D341Med (cell line): ENCODE data around the gene ACP3.
"Not testable (repeated sequence)": the region's sequence is repeated elsewhere in the genome, so short reads cannot be mapped to it uniquely, and the experiment has no call there.

ENCODE experiments used
- DNase-seq: peaks from one replicate; pipeline ENCODE4 v3.0.0; 2012; ENCODE audit warnings: low spot score

ACP3 gene

DNA sequence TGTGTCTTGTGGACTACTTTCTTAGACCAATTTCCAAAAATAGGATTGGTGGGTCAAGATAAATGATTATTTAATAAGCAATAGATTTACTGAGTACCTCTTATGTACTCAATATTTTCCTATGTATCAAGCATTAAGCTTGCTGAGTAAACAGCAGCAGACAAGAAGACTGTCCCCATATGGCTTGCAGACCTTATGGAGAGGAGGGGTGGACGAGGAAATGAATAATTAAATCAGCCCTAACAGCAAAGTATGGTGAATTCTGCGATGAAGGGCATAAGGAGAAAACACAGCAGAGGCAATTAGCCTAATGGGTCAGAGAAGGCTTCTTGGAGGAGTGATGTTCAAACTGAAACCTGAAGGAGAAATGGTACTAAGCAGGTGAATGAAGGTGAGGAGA is 45.1 kb downstream of the ACP3 start:
- no peak for DNase-seq

DNA sequence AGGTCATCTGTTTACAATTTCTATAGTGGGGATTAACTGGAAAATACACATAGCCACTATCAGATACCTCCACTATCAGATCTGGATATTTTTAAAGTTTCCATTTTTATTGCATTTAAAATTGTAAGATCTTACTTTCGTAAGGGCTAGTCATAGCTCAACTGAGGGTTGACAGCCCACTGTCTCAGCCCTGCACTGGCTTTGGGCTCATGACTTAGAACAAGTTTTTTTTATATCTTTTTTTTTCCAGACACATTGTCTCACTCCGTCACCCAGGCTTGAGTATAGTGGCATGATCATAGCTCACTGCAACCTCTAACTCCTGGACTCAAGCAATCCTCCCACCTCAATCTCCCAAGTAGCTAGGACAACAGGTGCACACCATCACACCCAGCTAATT is 51.3 kb downstream of the ACP3 start:
- DNase-seq, result no peak

DNA sequence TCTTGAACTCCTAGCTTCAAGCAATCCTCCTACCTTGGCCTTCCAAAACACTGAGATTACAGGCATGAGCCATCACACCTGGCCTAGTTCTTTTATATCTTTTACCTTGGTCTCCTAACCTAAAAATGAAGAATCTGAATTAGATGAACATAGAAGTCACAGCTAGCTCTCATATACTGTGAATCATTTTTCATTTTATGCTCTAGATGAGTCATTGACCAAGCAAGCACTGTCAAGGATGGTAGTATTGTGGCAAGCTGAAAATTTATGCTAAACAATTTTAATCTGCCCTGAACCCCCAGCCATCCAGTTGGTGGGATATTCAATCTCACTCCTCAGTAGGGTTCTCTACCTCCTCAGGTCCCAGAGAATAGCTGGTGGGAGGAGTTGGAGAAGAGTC is 51.8 kb downstream of the ACP3 start:
- no peak for DNase-seq

DNA sequence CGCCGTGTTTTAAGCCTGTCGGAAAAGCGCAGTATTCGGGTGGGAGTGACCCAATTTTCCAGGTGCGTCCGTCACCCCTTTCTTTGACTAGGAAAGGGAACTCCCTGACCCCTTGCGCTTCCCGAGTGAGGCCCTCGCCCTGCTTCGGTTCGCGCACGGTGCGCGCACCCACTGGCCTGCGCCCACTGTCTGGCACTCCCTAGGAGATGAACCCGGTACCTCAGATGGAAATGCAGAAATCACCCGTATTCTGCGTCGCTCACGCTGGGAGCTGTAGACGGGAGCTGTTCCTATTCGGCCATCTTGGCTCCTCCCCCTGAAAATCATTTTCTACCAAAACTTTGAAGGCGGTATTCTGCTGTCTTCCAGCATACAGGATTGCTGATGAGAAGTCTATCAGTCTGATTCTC is 59.7 kb downstream of the ACP3 start:
- DNase-seq, result not testable (repeated sequence)

DNA sequence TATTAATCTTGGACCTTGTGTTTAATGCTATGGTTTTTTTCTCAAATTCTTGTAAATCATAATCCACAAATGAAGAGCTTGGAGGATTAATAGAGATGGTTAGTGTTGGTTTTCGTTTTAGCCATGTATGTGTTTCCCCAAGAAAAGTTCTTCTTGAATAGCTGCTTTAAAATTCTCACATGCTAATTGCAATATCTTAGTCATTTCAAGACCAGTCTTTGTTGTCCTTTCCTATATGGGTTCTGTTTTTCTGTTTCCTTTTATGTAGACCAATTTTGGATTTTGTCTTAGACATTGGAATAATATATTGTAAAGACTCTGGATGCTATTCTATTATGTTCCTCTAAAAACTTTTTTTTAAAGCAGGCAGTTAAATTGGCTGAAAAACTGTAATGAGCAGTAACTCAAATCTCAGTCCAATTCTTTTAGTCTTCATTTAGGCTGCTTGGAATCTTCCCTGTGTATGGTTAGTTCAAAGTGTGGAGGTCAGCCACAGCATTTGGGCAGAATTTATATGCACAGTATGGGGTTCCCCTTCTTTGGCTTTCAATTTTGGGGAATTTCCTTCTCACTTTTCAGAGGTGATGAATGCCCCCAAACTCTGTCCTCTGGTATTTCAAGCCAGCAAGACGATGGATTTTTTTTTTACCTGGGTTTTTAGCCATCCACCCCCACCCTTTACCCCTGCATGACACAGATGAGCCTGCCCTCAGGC is 61.0 kb downstream of the ACP3 start:
- DNase-seq, result no peak

DNA sequence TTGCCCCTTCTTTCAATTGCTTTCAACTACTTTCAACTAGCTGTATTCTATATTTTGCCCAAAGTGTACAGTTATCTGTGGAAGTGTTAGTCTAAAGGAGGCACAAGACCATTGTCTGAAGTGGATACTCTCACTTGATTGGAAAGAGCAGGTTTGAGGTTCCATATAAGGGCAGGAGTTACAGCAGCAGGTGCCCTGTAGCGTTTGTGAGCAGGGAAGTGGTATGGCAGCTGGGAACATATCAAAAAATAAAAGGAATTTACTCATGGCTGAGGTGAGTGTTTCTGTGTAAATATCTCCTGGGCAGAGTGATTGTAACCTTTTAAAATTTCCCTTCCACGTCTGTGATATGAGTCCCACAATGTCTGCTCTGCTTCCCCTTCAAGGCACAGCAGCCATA is 61.6 kb downstream of the ACP3 start:
- no peak for DNase-seq

DNA sequence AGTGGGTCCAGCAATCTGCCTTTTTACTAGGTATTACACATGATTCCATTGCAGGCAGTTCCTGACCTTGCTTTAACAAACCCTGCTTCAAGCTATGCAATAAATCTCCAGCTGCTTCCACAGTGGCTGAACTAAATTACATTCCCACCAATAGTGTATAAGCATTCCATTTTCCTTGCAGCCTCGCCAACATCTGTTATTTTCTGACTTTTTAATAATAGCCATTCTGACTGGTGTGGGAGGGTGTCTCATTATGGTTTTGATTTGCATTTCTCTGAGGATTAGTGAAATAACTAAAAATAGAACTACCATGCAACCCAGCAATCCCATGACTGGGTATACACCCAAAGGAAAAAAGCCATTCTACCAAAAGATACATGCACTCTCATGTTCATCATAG is 63.7 kb downstream of the ACP3 start:
- no peak for DNase-seq

DNA sequence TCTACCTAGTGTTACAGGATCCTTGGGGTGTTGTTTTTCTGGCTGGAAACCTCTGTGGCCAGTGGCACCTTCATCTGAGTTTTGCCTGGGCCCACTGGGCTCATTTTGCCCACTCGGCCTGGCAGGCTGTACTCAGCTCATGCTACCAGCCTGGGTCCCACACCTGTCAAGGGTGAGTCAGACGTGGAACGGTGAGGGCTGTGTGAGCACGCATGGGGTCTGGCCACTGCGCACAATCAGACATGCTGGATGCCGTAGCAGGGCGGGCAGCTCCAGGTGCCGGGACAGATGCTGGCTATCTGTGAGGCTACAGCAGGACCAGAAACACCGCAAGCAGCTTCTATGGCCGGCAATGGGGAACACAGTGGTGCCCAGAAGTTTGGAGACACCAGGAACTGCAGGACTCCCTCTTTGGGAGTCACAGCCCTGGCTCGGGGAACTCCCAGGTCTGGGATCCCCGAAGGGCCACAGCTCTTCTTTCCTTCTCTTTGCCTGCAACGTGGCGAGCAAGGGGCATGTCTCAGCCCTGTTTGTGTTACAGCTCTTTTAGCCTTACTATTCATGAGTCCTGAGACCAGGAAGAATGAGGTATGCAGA is 64.2 kb downstream of the ACP3 start:
- DNase-seq, result no peak

DNA sequence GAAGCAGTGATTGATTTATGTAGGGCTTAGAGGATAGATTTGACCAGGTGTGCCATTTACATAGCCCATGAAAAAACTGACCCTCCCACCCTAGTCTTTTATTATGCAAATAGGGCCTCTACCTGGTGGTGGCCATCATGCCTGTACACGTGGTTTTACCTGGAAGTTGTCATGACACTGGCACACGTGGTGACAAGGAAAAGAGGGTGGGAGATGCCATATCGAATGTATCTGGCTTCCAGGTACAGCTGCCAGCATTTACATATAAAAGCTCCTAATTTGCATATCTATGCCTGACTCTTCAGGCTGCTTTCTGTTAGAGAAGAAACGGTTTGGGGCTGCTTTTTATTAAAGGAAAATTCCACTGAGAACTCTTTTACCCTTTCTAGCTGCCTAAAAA is 65.1 kb downstream of the ACP3 start:
- no peak for DNase-seq

DNA sequence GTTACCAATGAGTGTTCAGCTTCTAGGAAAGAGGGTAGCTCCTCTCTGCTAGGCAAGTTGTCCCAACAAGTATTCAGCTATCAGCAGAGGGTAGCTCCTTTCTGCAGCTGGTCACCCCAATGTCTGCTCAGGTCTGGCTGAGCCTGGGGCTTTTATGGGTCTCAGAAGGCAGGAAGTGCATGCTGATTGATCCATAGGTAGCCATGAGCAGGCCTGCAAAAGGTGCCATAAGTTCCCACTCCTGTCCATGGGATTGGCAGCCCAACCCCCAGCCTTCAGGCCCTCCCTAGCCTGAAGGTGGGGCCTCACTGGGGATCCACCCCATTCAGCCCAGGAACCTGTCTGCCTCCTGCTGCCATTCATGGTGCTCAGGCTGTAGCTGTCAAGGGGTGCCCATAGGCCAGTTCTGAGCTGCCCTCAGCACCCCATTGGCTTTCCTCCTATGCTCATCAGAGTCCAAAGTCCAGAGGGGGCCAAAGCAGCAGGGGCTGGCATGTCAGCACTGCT is 65.5 kb downstream of the ACP3 start:
- no peak for DNase-seq

DNA sequence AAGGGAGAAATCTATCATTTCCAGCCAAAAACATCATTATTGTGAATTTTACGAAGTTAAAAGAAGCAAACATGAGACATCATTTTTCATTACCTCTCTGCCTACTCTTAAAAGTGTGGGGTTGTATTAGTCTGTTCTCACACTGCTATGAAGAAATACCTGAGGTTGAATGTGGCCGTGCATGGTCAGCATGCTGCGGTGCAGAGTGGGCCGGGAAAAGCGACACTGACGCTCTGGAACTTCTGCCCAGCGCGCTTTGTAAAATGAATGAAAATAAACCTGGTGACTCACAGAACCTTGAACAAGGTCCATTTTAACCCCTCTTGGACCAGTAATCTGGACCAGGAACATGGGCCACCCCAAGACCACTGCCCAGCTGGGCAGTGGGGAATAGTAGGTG is 69.1 kb downstream of the ACP3 start:
- DNase-seq, result no peak

DNA sequence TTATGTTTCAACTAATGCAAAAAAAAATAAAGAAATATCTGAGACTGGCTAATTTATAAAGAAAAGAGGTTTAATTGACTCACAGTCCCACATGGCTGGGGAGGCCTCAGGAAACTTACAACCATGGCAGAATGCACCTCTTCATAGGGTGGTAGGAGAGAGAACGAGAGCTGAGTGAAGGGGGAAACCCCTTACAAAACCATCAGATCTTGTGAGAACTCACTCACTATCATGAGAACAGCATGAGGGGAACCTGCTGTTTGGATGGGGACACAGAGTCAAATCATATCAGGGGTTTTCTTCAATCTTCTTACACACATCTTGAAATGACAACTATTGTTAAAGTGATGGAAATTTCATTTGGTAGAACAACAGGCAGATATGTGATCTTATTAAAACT is 75.5 kb downstream of the ACP3 start:
- DNase-seq, result not testable (repeated sequence)

DNA sequence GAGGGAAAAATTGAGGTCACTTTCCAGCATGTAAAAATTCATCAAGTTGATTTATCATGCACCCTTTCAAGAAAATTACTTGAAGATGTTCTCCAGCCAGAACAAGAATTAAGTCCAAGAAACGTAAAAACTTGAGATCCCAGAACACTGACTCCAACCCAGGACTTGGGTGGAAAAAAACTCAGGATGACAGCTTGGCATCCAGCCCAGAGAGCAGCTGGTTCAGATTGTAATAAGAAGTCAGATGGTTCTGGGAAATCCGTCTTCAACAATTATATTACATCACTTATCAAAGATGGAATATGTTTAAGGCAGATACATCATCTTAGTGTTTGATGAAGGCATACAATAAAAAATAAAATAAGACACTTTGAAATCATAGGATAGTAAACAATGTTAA is 77.1 kb downstream of the ACP3 start:
- no peak for DNase-seq

DNA sequence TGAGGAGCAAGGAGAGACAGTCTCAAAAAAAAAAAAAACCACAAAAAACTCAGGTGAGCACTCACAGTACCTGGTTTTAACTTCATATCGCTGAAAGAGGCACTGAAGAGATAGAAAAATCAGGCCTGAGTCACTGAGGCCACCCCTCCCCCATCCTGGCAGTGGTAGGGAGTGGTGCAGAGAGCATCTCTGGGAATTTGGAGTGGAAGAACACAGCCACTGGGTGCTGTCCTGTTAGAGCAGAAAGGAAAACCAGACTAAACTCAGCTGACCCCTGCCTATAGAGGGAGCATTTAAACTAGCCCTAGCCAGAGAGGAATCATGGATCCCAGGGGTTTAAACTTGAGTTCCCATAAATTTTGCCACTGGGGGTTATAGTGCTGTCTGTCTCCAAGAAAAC is 77.9 kb downstream of the ACP3 start:
- no peak for DNase-seq

DNA sequence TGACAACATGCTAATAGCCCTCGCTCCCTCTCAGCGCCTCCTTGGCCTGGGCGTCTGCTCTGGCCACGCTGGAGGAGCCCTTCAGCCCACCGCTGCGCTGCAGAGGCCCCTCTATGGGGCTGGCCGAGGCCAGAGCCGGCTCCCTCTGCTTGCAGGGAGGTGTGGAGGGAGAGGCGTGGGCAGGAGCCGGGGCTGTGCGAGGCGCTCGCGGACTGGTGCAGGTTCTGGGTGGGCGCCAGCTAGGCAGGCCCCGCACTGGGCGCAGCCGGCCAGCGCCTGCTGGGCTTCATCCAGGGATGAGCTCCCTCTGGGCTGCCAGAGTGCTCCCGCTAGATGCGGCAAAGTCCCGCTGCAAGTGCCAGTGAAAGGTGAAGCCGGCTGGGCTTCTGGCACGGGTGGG is 79.0 kb downstream of the ACP3 start:
- DNase-seq, result no peak

DNA sequence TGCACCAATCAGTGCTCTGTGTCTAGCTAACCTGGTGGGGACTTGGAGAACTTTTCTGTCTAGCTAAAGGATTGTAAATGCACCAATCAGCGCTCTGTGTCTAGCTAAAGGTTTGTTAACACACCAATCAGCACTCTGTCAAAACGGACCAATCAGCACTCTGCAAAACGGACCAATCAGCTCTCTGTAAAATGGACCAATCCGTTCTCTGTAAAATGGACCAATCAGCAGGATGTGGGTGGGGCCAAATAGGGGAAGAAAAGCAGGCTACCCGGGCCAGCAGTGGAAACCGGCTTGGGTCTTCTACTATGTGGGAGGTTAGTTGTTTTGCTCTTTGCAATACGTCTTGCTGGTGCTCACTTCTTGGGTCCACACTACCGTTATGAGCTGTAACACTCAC is 79.6 kb downstream of the ACP3 start:
- DNase-seq, result not testable (repeated sequence)

DNA sequence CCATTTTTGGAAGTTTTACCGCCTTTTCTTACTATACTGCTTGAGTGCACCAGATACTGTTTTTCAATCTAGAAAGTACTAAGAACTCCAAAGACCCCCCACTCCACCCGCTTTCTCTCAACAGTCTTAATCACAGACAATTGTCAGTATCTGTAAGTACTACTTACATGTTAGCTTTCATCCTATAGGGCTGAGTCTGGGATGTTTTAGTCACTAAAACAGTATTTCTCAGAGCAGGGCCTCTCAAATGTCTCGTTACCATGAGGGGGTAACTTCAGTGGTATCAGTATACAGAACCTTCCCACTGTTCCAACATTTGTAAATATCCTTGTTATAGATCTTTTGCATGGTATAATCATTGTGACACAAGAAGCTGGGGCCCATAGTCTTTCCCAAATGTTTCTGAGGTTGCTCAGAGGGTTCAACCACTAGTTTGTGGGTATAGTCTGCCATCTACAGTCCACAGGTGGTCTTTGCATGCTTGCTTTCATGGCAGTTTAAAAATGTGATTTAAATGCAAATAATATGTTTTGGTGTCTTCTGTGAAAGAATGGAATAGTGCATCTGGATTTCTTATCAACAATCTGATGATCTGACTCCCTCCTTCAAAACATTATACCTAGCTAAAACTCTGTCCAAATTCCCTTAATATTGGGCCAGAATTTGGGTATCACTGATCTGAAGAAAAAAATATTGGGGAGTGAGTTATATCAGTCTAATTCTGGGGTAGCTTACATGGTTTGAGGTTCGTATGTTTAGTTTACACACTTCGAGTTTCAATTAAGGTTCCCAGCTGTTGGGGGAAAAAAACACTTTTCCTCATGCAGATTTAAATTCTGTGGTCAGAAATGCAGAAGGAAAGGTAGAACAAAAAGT is 82.1 kb downstream of the ACP3 start:
- peak; percentile 57 for DNase-seq

DNA sequence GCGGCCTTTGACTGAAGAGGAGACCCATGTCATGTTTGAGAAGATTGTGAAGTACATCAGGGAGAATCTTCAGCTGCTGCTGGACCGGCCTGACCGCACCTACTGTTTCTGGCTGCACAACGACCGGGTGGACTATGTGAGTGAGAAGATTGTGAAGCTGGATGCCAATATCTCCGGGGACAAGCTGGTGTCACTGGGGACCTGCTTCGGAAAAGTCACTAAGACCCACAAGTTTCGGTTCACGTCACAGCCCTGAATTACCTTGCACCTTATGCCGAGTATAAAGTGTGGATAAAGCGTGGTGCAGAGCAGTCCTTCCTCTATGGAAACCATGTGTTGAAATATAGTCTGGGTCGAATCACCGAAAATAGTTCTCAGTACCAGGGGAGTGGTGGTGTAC is 84.0 kb downstream of the ACP3 start:
- no peak for DNase-seq

DNA sequence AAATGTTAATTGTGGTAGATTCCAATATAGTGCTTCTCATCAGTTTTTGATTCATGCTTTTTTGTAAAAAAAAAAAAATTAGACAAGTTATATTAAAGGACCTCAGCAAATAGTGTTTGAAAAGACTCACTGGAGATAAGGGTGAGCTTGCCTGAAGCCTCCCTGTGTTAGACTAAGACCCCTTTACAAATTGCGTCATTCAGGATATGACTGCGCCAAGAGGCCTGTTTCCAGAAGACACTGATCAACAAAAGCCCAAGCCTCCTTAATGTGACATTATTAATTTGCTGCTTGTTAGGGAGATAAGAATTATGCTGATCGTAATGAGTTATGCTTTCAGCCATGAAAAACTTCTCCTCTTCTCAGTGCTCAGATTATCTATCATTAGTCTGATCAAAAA is 87.1 kb downstream of the ACP3 start:
- DNase-seq, result no peak

DNA sequence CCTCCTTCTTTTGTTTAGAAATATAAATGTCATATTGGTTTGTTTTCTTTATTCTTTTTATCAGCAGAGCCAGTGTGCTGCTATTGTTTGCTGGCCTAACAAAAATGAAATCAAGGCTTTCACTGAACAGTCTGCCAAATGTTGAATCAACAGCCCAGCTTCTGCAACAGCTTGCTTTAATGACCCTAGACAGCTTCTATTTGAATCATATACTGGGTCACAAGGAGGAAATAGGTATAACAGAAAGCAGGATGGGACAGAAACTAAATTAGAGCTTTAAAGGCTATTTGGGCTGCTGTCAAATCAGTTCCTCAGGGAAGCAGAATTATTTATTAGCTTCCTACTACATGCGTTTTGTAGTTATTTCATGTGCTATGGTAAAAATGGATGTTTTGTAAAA is 88.0 kb downstream of the ACP3 start:
- no peak for DNase-seq

DNA sequence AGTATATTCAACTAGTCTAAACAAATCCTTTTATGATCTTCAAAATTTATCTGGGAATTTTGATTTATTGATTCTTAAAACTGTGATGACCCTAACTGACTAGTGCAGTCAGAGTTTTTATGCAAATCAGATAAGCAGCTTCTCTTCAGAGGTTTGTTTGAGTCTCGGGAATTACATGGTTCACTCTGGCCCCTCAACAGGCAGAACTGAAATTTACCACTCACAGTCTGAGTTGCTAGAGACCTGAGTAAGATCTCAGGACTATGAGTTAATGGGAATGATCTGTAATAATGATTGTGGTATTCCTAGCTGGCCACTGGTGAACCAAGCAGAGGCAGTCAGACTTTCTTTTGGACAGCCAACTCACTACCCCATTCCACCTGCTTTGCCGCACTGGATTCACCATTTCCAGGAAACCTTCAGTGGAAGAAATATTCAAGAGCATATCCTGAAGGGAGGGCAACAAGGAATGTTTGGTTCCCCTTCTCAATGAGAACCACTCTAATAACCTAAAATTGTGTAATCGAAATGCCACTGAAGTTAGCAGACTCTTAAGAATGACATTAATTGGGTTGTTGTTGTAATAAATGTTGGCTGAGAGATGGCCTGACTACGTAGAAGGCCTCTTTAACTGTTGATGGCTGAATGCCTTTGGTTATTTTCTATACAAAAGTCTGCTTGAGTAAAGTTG is 88.5 kb downstream of the ACP3 start:
- DNase-seq, result no peak

DNA sequence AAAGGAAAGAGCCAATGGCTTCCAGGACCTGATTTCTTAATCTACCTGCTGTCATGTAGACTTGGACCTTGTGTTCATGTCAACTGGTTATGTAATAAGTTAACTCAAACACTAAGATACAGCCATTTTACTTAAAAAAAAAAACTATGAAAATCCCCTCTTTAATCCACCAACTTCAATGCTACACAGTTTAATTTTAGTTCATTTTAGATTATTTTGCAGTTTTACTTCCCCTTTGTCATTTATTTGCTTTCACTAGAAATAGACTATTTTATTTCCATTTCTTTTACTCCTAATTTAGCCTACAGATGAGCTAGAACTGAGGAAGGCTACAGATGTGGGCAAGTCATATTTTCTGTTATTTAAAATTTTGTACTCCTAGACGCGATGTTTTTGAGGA is 89.4 kb downstream of the ACP3 start:
- DNase-seq, result no peak
